Hindlimb muscle (tissue), 1 donor: ENCODE results near the gene ZBTB20. TPM values are rescaled to one million over a fixed set of nuclear protein-coding genes. Genes with fewer than 3 reads are reported as not detected.

Experiments used
- DNase-seq: peaks from one replicate; pipeline ENCODE4 v3.0.0-alpha.2; 2013
- polyA plus RNA-seq: library from polyadenylated mRNA; unstranded; fragments of 120-200 nt; gene quantifications from one replicate; pipeline ENCODE4 v1.2.1, GENCODE V29; 2013; ENCODE audit not compliant: insufficient read length

The ZBTB20 gene
- polyA plus RNA-seq, 1 donor, result 5.1 TPM

GRCh38 chr3:114758831-114759699 lies 388.0 kb downstream of the ZBTB20 start:
- DNase-seq, result peak; percentile 19

- peak; percentile 13 for DNase-seq
These were observed 390.4 kb downstream of the ZBTB20 start for GRCh38 chr3:114756506-114757279.

- no peak for DNase-seq
These were observed 400.6 kb downstream of the ZBTB20 start for GRCh38 chr3:114746502-114746901.

GRCh38 chr3:114745322-114746240 lies 401.5 kb downstream of the ZBTB20 start:
- DNase-seq, result peak; percentile 27

- DNase-seq, result no peak
These were observed 403.2 kb downstream of the ZBTB20 start for GRCh38 chr3:114743746-114744485.

- no peak for DNase-seq
These were observed 406.0 kb downstream of the ZBTB20 start for GRCh38 chr3:114741066-114741465.

GRCh38 chr3:114739627-114740026 lies 407.5 kb downstream of the ZBTB20 start:
- DNase-seq, result no peak

- DNase-seq, result no peak
These were observed 414.7 kb downstream of the ZBTB20 start for GRCh38 chr3:114732353-114732752.

GRCh38 chr3:114730397-114730796 lies 416.7 kb downstream of the ZBTB20 start:
- no peak for DNase-seq

GRCh38 chr3:114727373-114727772 lies 419.7 kb downstream of the ZBTB20 start:
- no peak for DNase-seq

GRCh38 chr3:114725966-114726365 lies 421.1 kb downstream of the ZBTB20 start:
- no peak for DNase-seq

GRCh38 chr3:114722530-114722929 lies 424.6 kb downstream of the ZBTB20 start:
- no peak for DNase-seq

- no peak for DNase-seq
These were observed 425.2 kb downstream of the ZBTB20 start for GRCh38 chr3:114721864-114722263.

GRCh38 chr3:114721209-114721608 lies 425.9 kb downstream of the ZBTB20 start:
- DNase-seq, result no peak

- no peak for DNase-seq
These were observed 428.2 kb downstream of the ZBTB20 start for GRCh38 chr3:114718898-114719210.

- no peak for DNase-seq
These were observed 428.8 kb downstream of the ZBTB20 start for GRCh38 chr3:114718071-114718897.

GRCh38 chr3:114716916-114717315 lies 430.2 kb downstream of the ZBTB20 start:
- no peak for DNase-seq

- no peak for DNase-seq
These were observed 431.0 kb downstream of the ZBTB20 start for GRCh38 chr3:114716126-114716525.

GRCh38 chr3:114714957-114715460 lies 432.1 kb downstream of the ZBTB20 start:
- no peak for DNase-seq

- DNase-seq, result no peak
These were observed 432.9 kb downstream of the ZBTB20 start for GRCh38 chr3:114714237-114714636.
